ENCODE results near the gene IPO11.
"Not testable (repeated sequence)": the region's sequence is repeated elsewhere in the genome, so short reads cannot be mapped to it uniquely, and the experiment has no call there.

Gene IPO11

GRCh38 chr5:62520812-62521211, 108.2 kb downstream of the IPO11 start:
- DNase-seq: not testable (repeated sequence)

- DNase-seq: no peak
These were observed 108.8 kb downstream of the IPO11 start for GRCh38 chr5:62521319-62521718.

GRCh38 chr5:62522811-62523210, 110.2 kb downstream of the IPO11 start:
- DNase-seq: no peak

- DNase-seq: no peak
These were observed 121.0 kb downstream of the IPO11 start for GRCh38 chr5:62533597-62533996.

GRCh38 chr5:62534461-62535236, 122.1 kb downstream of the IPO11 start:
- DNase-seq: no peak

- no peak for DNase-seq
These were observed 123.7 kb downstream of the IPO11 start for GRCh38 chr5:62536232-62536631.

- no peak for DNase-seq
These were observed 124.2 kb downstream of the IPO11 start for GRCh38 chr5:62536783-62537182.

GRCh38 chr5:62538017-62538942, 125.7 kb downstream of the IPO11 start:
- no peak for DNase-seq

GRCh38 chr5:62542720-62543119, 130.2 kb downstream of the IPO11 start:
- no peak for DNase-seq

- no peak for DNase-seq
These were observed 135.5 kb downstream of the IPO11 start for GRCh38 chr5:62547945-62548630.

GRCh38 chr5:62550103-62550502, 137.5 kb downstream of the IPO11 start:
- DNase-seq: no peak

GRCh38 chr5:62555930-62556329, 143.4 kb downstream of the IPO11 start:
- DNase-seq: no peak

GRCh38 chr5:62558941-62559340, 146.4 kb downstream of the IPO11 start:
- no peak for DNase-seq

GRCh38 chr5:62560786-62561185, 148.2 kb downstream of the IPO11 start:
- no peak for DNase-seq

- no peak for DNase-seq
These were observed 149.3 kb downstream of the IPO11 start for GRCh38 chr5:62561896-62562295.

GRCh38 chr5:62562867-62563266, 150.3 kb downstream of the IPO11 start:
- peak in 1 of 2 experiments; percentile 0 for DNase-seq

- DNase-seq: no peak
These were observed 151.5 kb downstream of the IPO11 start for GRCh38 chr5:62564101-62564500.

- DNase-seq: not testable (repeated sequence)
These were observed 153.2 kb downstream of the IPO11 start for GRCh38 chr5:62565740-62566139.

GRCh38 chr5:62568143-62568542, 155.6 kb downstream of the IPO11 start:
- no peak for DNase-seq

- no peak for DNase-seq
These were observed 156.4 kb downstream of the IPO11 start for GRCh38 chr5:62568800-62569432.

GRCh38 chr5:62569470-62569869, 156.9 kb downstream of the IPO11 start:
- DNase-seq: no peak

- DNase-seq: no peak
These were observed 160.5 kb downstream of the IPO11 start for GRCh38 chr5:62572918-62573514.

All from NCI-H526 (cell line).